Left ventricle myocardium inferior (tissue), 1 donor: ENCODE measurements around the gene ADAM12. TPM values are rescaled to one million over a fixed set of nuclear protein-coding genes. Genes with fewer than 3 reads are reported as not detected.

Experiments
- DNase-seq: peaks from one replicate; pipeline ENCODE4 v3.0.0-alpha.2; 2020
- H3K27ac ChIP-seq: fragments of 200-600 bp; replicated peaks from 2 replicates; pipeline ENCODE4 v1.8.0; 2021
- H3K27me3 ChIP-seq: fragments of 200-600 bp; 2 replicates; pipeline ENCODE4 v1.8.0; 2021; ENCODE audit warnings: low read depth
- H3K36me3 ChIP-seq: fragments of 200-600 bp; 2 replicates; pipeline ENCODE4 v1.8.0; 2021
- H3K4me1 ChIP-seq: fragments of 200-600 bp; 2 replicates; pipeline ENCODE4 v1.8.0; 2021
- H3K4me3 ChIP-seq: fragments of 200-600 bp; 2 replicates; pipeline ENCODE4 v1.8.0; 2021; ENCODE audit warnings: mild to moderate bottlenecking, moderate library complexity
- H3K9me3 ChIP-seq: fragments of 200-600 bp; replicated peaks from 2 replicates; pipeline ENCODE4 v1.8.0; 2021
- CTCF ChIP-seq: fragments of 200-600 bp; IDR thresholded peaks from 2 replicates; pipeline ENCODE4 v1.8.0; 2021; ENCODE audit warnings: antibody characterized with exemption, mild to moderate bottlenecking, borderline replicate concordance
- intact Hi-C: fragments of 100-400 bp; cut with micrococcal nuclease; formaldehyde crosslinking; loops from one replicate; pipeline ENCODE4 v1.11.0; 2022
- total RNA-seq: library from RNA; stranded (reverse); fragmentation: NEBNext Ultra II Directional; extraction: Animal tissue kit (Norgen Biotek cat#: 25700); gene quantifications from one replicate; pipeline ENCODE4 v1.2.1, GENCODE V29; 2021
- donor health status: DM: no; HTN: yes; CAD: no; lungs with severe emphysema.

The ADAM12 gene
- total RNA-seq, 1 donor from 2014 or later = 0.27 TPM

DNA sequence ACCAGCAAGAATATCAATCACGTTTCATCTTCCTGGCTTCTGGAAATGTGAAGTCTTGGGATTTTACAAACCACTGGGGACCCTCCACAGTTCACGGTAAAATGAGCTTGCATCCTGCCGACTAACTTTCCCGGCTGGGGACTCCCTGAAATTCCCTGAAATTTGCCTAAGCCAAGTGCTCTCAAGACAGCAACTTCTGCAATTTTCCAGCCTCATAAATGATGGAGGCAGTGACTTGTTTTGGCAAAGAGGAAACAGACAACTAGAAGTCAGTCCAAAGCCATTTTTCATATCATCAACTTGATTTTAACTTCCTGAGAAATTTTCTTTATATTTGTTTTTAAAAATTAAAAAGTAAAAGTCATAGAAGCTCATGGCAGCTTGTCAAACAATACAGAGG is 279.6 kb downstream of the ADAM12 start:
- no peaks in the 10 kb centered on the region for H3K4me1 ChIP-seq
- no peak overlapping the region for H3K4me3 ChIP-seq
- H3K27me3 ChIP-seq = no peaks in the 10 kb centered on the region
- H3K36me3 ChIP-seq = no peaks in the 10 kb centered on the region
- no peak overlapping the region for H3K27ac ChIP-seq
- DNase-seq = no peak
- no peaks in the 10 kb centered on the region for H3K9me3 ChIP-seq
- TF ChIP-seq CTCF = no peak
- intact Hi-C loops = no loop called here

DNA sequence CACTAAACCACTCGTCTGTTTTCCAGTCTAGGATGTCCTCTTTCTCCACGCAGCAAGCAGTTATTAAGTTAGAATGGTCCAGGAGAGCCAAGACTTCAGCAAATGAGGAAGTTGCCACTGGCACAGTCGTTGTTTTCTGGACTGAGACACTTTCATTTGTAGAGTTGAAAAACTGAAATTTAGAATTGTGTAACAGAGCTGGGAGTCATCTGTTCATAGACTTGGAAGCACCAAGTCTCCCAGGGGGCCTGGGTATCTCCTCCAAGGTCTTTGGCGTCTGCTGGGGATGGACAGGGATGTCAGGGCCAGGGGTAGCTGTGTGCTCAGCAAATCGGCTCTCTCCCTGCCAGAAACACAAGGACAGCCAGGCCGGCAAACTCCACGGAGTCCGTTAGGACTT is 283.5 kb downstream of the ADAM12 start:
- H3K36me3 ChIP-seq = no peaks in the 10 kb centered on the region
- intact Hi-C loops = no loop called here
- no peak overlapping the region for H3K4me3 ChIP-seq
- TF ChIP-seq CTCF = no peak
- H3K4me1 ChIP-seq = no peaks in the 10 kb centered on the region
- H3K27me3 ChIP-seq = no peaks in the 10 kb centered on the region
- H3K27ac ChIP-seq = no peak overlapping the region
- DNase-seq = peak; percentile 51
- no peaks in the 10 kb centered on the region for H3K9me3 ChIP-seq

DNA sequence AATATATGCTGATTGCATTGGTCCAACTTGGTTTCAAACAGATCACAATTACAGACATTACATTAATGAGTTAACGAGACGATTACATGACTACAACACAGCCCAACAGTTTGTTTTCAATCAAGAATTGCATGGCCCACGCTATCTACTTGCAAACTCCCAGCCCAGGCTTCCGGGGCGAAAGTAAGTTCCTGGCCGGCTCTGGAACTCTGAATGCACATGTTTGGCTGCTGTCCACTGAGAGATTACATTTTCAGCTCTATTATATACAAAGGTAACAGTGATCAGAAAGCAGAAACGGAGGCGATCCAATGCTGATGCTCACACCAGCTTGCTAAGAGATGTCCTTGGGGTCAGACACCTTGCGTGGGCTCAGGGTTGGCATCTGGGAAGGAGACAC is 285.6 kb downstream of the ADAM12 start:
- TF ChIP-seq CTCF = no peak
- Histone ChIP-seq H3K27ac (no peak overlapping the region), H3K4me1 (no peaks in the 10 kb centered on the region), H3K9me3 (no peaks in the 10 kb centered on the region), H3K36me3 (no peaks in the 10 kb centered on the region), H3K27me3 (no peaks in the 10 kb centered on the region), H3K4me3 (no peak overlapping the region)
- intact Hi-C loops = no loop called here
- no peak for DNase-seq

- no peak for DNase-seq
- intact Hi-C loops = no loop called here
- Histone ChIP-seq H3K4me1 (no peaks in the 10 kb centered on the region), H3K36me3 (no peaks in the 10 kb centered on the region), H3K27me3 (no peaks in the 10 kb centered on the region), H3K27ac (no peak overlapping the region), H3K4me3 (no peak overlapping the region), H3K9me3 (no peaks in the 10 kb centered on the region)
- TF ChIP-seq CTCF = no peak
Observed at GRCh38 chr10:126101736-126102135, 286.5 kb downstream of the ADAM12 start.

GRCh38 chr10:126101325-126101724 is 287.0 kb downstream of the ADAM12 start:
- Histone ChIP-seq H3K9me3 (no peaks in the 10 kb centered on the region), H3K4me3 (no peak overlapping the region), H3K27me3 (no peaks in the 10 kb centered on the region), H3K4me1 (no peaks in the 10 kb centered on the region), H3K36me3 (no peaks in the 10 kb centered on the region), H3K27ac (no peak overlapping the region)
- intact Hi-C loops = no loop called here
- no peak for DNase-seq
- no peak for TF ChIP-seq CTCF

GRCh38 chr10:126099366-126099765 is 288.9 kb downstream of the ADAM12 start:
- no peak for TF ChIP-seq CTCF
- H3K27ac ChIP-seq = no peak overlapping the region
- H3K4me1 ChIP-seq = no peaks in the 10 kb centered on the region
- H3K36me3 ChIP-seq = no peaks in the 10 kb centered on the region
- intact Hi-C loops = no loop called here
- no peaks in the 10 kb centered on the region for H3K27me3 ChIP-seq
- no peak for DNase-seq
- no peak overlapping the region for H3K4me3 ChIP-seq
- no peaks in the 10 kb centered on the region for H3K9me3 ChIP-seq
